HEK293 (cell line): ENCODE results near the gene RABGGTB.

Source experiments
- PBX3 ChIP-seq: sonication (generic); formaldehyde crosslinking; IDR thresholded peaks from 2 replicates; pipeline ENCODE4 v1.8.1; 2022; ENCODE audit warnings: mild to moderate bottlenecking, moderate library complexity, missing genetic modification reagents
- ZNF639 ChIP-seq: fragments of 450-650 bp; formaldehyde crosslinking; IDR thresholded peaks from 2 replicates; pipeline ENCODE4 v1.5.1; 2016; ENCODE audit warnings: missing biosample characterization, missing genetic modification characterization
- TF ChIP-seq, protein P1 (sequence below): fragments of 450-650 bp; formaldehyde crosslinking; IDR thresholded peaks from 2 replicates; pipeline ENCODE4 v1.5.1; 2016; ENCODE audit warnings: missing biosample characterization, missing genetic modification characterization
- TF ChIP-seq, protein P2 (sequence below): fragments of 450-650 bp; formaldehyde crosslinking; IDR thresholded peaks from 2 replicates; pipeline ENCODE4 v1.5.1; 2016; ENCODE audit warnings: missing biosample characterization, missing genetic modification characterization
- TF ChIP-seq, protein P3 (sequence below): fragments of 450-650 bp; formaldehyde crosslinking; IDR thresholded peaks from 2 replicates; pipeline ENCODE4 v1.5.1; 2017; ENCODE audit warnings: missing biosample characterization, mild to moderate bottlenecking, missing genetic modification characterization, moderate library complexity
- TF ChIP-seq, protein P4 (sequence below): fragments of 450-650 bp; formaldehyde crosslinking; optimal IDR thresholded peaks from 2 replicates; pipeline ENCODE3; 2016; ENCODE audit warnings: missing biosample characterization, mild to moderate bottlenecking, missing genetic modification characterization

GRCh38 chr1:75787524-75787923 is 1.5 kb downstream of the RABGGTB start:
- TF ChIP-seq, protein P1, sequence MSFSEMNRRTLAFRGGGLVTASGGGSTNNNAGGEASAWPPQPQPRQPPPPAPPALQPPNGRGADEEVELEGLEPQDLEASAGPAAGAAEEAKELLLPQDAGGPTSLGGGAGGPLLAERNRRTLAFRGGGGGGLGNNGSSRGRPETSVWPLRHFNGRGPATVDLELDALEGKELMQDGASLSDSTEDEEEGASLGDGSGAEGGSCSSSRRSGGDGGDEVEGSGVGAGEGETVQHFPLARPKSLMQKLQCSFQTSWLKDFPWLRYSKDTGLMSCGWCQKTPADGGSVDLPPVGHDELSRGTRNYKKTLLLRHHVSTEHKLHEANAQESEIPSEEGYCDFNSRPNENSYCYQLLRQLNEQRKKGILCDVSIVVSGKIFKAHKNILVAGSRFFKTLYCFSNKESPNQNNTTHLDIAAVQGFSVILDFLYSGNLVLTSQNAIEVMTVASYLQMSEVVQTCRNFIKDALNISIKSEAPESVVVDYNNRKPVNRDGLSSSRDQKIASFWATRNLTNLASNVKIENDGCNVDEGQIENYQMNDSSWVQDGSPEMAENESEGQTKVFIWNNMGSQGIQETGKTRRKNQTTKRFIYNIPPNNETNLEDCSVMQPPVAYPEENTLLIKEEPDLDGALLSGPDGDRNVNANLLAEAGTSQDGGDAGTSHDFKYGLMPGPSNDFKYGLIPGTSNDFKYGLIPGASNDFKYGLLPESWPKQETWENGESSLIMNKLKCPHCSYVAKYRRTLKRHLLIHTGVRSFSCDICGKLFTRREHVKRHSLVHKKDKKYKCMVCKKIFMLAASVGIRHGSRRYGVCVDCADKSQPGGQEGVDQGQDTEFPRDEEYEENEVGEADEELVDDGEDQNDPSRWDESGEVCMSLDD (tag by site-specific recombination), result no peak
- TF ChIP-seq, protein P2, sequence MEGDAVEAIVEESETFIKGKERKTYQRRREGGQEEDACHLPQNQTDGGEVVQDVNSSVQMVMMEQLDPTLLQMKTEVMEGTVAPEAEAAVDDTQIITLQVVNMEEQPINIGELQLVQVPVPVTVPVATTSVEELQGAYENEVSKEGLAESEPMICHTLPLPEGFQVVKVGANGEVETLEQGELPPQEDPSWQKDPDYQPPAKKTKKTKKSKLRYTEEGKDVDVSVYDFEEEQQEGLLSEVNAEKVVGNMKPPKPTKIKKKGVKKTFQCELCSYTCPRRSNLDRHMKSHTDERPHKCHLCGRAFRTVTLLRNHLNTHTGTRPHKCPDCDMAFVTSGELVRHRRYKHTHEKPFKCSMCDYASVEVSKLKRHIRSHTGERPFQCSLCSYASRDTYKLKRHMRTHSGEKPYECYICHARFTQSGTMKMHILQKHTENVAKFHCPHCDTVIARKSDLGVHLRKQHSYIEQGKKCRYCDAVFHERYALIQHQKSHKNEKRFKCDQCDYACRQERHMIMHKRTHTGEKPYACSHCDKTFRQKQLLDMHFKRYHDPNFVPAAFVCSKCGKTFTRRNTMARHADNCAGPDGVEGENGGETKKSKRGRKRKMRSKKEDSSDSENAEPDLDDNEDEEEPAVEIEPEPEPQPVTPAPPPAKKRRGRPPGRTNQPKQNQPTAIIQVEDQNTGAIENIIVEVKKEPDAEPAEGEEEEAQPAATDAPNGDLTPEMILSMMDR, result no peak
- TF ChIP-seq, protein P3, sequence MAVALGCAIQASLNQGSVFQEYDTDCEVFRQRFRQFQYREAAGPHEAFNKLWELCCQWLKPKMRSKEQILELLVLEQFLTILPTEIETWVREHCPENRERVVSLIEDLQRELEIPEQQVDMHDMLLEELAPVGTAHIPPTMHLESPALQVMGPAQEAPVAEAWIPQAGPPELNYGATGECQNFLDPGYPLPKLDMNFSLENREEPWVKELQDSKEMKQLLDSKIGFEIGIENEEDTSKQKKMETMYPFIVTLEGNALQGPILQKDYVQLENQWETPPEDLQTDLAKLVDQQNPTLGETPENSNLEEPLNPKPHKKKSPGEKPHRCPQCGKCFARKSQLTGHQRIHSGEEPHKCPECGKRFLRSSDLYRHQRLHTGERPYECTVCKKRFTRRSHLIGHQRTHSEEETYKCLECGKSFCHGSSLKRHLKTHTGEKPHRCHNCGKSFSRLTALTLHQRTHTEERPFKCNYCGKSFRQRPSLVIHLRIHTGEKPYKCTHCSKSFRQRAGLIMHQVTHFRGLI (tag by site-specific recombination), result no peak
- TF ChIP-seq PBX3 (CRISPR knock-in tag) (no peak), ZNF639 (tag by site-specific recombination) (no peak)
- TF ChIP-seq, protein P4, sequence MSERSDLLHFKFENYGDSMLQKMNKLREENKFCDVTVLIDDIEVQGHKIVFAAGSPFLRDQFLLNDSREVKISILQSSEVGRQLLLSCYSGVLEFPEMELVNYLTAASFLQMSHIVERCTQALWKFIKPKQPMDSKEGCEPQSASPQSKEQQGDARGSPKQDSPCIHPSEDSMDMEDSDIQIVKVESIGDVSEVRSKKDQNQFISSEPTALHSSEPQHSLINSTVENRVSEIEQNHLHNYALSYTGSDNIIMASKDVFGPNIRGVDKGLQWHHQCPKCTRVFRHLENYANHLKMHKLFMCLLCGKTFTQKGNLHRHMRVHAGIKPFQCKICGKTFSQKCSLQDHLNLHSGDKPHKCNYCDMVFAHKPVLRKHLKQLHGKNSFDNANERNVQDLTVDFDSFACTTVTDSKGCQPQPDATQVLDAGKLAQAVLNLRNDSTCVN (tag by site-specific recombination), result no peak
